H1 (cell line): ENCODE data around the gene FAM219A.

ENCODE experiments used
- CHD2 ChIP-seq: IDR thresholded peaks from 2 replicates; pipeline ENCODE4 v1.6.1; 2012; ENCODE audit warnings: low read length, improper control_type of control experiment
- FOSL1 ChIP-seq: IDR thresholded peaks from 2 replicates; pipeline ENCODE4 v1.6.1; 2011; ENCODE audit warnings: mild to moderate bottlenecking, low read depth, low read length, moderate library complexity; ENCODE audit not compliant: insufficient read depth
- GABPA ChIP-seq: IDR thresholded peaks from 2 replicates; pipeline ENCODE4 v1.6.1; 2011; ENCODE audit warnings: mild to moderate bottlenecking, low read length, moderate library complexity, borderline replicate concordance; ENCODE audit not compliant: insufficient read depth
- KDM1A ChIP-seq: fragments of 200-600, 300-600 bp; sonication (generic); IDR thresholded peaks from 2 replicates; pipeline ENCODE4 v1.7.1; 2016; ENCODE audit warnings: mild to moderate bottlenecking, low read length, borderline replicate concordance
- MAX ChIP-seq: IDR thresholded peaks from 2 replicates; pipeline ENCODE4 v1.6.1; 2012; ENCODE audit warnings: inconsistent platforms
- TAF1 ChIP-seq: IDR thresholded peaks from 2 replicates; pipeline ENCODE4 v1.6.1; 2011; ENCODE audit warnings: mild to moderate bottlenecking, low read depth, low read length
- TF ChIP-seq, protein P1 (sequence below), 3 experiments: IDR thresholded peaks; 1 replicate in 2 of 3; 2 replicates in 1 of 3; pipeline versions ENCODE4 v1.5.1 to v1.6.1; 2011; ENCODE audit warnings: low read length in 3 of 3, mild to moderate bottlenecking in 3 of 3, inconsistent platforms in 2 of 3, low read depth in 1 of 3, moderate library complexity in 1 of 3; ENCODE audit not compliant: insufficient read depth in 1 of 3; ENCODE audit errors: control extremely low read depth in 1 of 3

- TF ChIP-seq TAF1 (no peak), FOSL1 (no peak), CHD2 (no peak), MAX (no peak), KDM1A (no peak), GABPA (no peak)
- TF ChIP-seq, protein P1, sequence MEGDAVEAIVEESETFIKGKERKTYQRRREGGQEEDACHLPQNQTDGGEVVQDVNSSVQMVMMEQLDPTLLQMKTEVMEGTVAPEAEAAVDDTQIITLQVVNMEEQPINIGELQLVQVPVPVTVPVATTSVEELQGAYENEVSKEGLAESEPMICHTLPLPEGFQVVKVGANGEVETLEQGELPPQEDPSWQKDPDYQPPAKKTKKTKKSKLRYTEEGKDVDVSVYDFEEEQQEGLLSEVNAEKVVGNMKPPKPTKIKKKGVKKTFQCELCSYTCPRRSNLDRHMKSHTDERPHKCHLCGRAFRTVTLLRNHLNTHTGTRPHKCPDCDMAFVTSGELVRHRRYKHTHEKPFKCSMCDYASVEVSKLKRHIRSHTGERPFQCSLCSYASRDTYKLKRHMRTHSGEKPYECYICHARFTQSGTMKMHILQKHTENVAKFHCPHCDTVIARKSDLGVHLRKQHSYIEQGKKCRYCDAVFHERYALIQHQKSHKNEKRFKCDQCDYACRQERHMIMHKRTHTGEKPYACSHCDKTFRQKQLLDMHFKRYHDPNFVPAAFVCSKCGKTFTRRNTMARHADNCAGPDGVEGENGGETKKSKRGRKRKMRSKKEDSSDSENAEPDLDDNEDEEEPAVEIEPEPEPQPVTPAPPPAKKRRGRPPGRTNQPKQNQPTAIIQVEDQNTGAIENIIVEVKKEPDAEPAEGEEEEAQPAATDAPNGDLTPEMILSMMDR (IDR thresholded peaks at IDR 0.05; ENCODE audit: control extremely low read depth in 1 of 3, insufficient read depth in 1 of 3, low read depth in 1 of 3, low read length in 3 of 3) = peak; percentile 90 to 97 (median 96)
These were observed 42.4 kb upstream of the FAM219A start for GRCh38 chr9:34500623-34501267.
